ENCODE data around the gene TNS3.

The TNS3 gene

DNA sequence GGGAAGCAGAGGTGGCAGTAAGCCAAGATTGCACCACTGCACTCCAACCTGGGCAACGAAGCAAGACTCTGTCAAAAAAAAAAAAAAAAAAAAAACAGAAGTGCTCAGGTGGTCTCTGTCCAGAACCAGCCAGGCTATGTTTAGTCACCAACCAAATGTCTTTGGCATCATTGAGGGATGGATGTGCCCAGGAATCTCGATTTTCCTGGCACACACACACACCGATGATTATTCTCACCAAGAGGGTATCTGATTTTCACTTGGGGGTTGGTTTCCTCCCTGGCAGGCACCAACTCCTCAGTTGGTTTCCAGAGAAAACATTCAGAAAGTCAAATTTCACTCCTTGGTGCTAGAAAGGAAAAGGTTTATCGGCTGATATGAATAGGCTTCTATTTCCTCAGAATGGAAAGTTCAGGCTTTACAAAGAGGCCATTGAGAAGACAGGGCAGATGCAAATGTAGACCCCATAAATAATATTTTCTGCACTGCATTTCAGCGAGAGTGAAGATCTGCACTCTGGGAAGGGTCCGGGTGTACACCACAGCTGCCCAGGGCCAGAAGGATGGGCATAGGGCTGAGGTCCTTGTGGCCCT, 154.8 kb downstream of the TNS3 start:
- no peak overlapping the region for H3K4me3 ChIP-seq (ENCODE audit: low read depth, low read length)
- TF ChIP-seq, protein P1, sequence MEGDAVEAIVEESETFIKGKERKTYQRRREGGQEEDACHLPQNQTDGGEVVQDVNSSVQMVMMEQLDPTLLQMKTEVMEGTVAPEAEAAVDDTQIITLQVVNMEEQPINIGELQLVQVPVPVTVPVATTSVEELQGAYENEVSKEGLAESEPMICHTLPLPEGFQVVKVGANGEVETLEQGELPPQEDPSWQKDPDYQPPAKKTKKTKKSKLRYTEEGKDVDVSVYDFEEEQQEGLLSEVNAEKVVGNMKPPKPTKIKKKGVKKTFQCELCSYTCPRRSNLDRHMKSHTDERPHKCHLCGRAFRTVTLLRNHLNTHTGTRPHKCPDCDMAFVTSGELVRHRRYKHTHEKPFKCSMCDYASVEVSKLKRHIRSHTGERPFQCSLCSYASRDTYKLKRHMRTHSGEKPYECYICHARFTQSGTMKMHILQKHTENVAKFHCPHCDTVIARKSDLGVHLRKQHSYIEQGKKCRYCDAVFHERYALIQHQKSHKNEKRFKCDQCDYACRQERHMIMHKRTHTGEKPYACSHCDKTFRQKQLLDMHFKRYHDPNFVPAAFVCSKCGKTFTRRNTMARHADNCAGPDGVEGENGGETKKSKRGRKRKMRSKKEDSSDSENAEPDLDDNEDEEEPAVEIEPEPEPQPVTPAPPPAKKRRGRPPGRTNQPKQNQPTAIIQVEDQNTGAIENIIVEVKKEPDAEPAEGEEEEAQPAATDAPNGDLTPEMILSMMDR (IDR thresholded peaks at IDR 0.05; ENCODE audit: low read depth, low read length) = no peak

DNA sequence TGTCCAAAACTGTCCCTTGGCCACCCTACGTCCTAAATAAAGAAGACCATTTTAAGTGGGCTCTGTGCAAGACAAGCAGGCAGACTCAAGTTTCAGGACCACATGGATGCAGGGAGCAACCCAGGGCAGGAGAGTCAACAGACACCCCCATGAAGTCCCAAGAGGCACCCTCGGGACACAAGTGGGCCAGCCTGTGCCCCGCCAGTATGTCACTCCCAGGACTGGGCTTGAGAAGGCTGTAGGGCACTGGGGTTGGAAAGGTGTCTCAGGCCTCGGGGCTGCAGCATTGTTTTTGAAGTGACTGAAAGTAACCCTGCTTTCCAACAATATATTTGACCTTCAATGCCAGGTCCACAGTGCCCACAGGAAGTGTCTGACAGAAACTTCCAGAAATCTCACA, 157.4 kb downstream of the TNS3 start:
- TF ChIP-seq, protein P1 (IDR thresholded peaks at IDR 0.05; ENCODE audit: low read depth, low read length) = no peak

DNA sequence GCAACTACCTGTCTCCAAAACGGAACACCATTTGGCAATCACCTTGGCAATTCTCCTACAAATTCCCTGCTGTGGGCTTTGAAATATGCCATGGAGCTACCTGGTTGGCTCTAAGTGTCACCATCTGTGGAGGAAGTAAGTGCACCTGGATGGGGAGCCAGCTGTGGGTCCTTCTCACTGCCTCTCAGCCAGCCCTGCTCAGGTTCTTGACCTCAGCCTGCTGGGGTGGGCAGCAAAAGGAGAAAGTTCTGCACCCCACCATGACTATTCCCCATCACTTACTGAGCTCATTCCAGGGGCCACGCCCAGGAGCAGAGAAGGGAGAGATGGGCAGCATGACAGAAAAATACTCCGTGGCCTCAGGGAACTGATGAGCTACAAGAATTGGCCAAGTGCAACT, 158.7 kb downstream of the TNS3 start:
- no peak overlapping the region for H3K4me3 ChIP-seq (ENCODE audit: low read depth, low read length)
- TF ChIP-seq, protein P1 (IDR thresholded peaks at IDR 0.05; ENCODE audit: low read depth, low read length) = no peak

More for the DNA sequence above, 157.4 kb downstream of the TNS3 start:
- no peak overlapping the region for H3K4me3 ChIP-seq (ENCODE audit: low read depth, low read length)

DNA sequence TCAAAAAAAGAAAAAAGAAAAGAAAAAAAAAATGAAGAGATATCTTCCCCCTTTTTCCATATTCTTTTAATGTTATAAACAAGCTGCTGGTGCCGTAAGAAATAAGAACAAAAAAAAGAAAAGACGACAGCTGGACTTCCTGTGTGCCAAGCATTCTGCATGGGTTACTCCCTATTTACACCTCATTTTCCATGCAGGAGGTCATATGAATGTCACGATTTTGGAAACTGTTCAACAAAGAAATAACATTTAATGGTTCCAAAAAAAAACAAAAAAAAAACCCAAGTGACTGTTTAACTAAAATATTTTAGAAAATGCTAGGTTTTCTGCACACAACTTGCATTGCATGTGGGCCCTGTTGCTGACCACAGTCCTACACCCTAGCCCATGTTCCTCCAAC, 159.3 kb downstream of the TNS3 start:
- TF ChIP-seq, protein P1 (IDR thresholded peaks at IDR 0.05; ENCODE audit: low read depth, low read length) = no peak
- no peak overlapping the region for H3K4me3 ChIP-seq (ENCODE audit: low read depth, low read length)

DNA sequence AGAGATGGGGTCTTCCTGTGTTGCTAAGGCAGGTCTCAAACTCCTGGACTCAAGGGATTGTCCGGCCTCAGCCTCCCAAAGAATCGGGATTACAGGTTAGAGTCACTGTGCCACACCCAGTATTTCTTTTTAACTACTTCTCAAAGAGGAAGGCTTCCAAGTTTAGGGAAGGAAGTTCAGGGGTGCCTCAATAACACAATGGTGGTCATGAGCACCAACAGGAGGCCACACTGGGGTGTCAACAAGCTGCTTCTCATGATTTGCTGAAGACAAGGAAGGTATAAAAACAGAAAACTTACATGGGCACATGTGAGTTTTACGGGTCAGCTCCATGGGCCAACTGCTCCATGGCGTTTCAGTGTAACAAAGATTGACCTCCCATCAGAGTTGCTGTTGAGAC, 160.5 kb downstream of the TNS3 start:
- TF ChIP-seq, protein P1 (IDR thresholded peaks at IDR 0.05; ENCODE audit: low read depth, low read length) = no peak
- H3K4me3 ChIP-seq (ENCODE audit: low read depth, low read length) = no peak overlapping the region

DNA sequence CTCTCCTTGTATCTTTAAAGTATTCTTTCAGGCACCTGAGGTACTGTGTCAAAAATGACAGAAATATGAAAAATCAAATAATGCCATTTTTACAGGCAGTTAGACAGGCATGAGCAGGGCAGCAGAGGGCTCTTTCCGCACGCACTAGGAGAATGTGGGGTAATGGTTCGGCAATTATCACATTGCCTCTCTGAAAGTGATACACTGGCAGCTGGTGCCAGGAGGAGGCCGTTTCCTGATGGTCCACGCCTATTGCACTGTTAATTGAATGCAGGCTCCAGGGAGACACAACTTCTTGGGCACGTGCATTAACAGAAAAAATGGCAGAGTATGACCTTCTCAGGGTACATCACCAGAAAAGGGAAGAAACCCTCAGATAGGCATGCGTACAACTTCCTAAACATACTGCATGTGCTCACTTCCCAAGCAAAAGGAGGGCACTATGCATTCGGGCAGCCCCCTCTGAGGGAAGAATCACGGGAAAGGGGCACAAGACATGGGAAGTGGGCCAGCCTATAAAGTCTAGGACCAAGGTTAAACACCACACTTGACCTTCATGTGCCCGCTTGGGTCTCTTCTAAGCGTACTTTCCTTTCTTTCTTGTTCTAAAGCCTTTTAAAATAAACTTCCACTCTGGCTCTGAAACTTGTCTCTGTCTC, 161.7 kb downstream of the TNS3 start:
- H3K4me3 ChIP-seq (ENCODE audit: low read depth, low read length) = no peak overlapping the region
- TF ChIP-seq, protein P1 (IDR thresholded peaks at IDR 0.05; ENCODE audit: low read depth, low read length) = no peak

DNA sequence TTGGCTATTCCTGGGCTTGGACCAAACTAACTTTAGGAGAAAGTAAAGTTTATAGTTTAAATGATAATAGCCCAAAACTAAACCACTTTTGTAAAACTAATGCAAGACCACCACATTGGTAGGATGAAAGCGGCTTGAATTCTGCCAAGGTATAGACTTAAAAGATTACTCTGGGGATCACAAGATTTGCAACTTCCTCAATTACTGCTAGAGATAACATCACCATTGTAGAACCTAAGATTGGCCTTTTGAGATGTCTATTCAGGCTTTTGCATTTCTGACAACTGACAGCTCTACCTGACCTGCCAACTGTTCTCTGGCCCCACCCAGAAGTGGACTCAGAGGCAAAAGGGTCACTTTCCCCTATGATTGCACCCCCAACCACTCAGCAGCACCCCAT, 162.4 kb downstream of the TNS3 start:
- no peak overlapping the region for H3K4me3 ChIP-seq (ENCODE audit: low read depth, low read length)
- TF ChIP-seq, protein P1 (IDR thresholded peaks at IDR 0.05; ENCODE audit: low read depth, low read length) = no peak

Data from WI38 (cell line).